OCI-LY1 (cell line): ENCODE data around the gene COX11.

Experiments
- EZH2 ChIP-seq: fragments of 200-600 bp; sonication (generic), shearing (Covaris generic); IDR thresholded peaks from 2 replicates; pipeline ENCODE4 v1.8.0; 2017; ENCODE audit warnings: borderline replicate concordance, mixed run types, mild to moderate bottlenecking, antibody characterized with exemption, low read length, moderate library complexity, mixed read lengths
- TF ChIP-seq, protein P1 (sequence below): fragments of 200-600 bp; sonication (generic), shearing (Covaris generic); IDR thresholded peaks from 2 replicates; pipeline ENCODE4 v1.5.1; 2017; ENCODE audit warnings: mild to moderate bottlenecking, antibody characterized with exemption, low read length, moderate library complexity, mixed read lengths

DNA sequence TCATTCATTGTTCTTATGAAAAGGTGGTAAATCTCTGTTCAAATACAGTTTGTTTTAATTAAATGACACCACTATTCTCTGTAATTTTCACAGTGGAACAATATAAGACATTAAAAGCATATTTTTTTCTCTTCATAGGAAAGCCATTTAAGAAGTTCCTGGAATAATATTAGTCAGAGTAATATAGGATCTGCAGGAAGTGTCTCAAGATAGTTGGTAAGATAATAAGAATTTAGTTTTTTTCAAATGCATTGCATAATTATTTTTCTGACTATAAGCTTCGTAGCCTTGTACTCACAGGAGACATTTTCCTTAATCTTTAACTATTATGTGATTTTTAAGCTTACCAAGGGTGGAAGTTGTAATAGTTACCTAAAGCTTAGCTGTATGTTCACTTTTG lies 17.0 kb upstream of the COX11 start:
- no peak for TF ChIP-seq EZH2
- TF ChIP-seq, protein P1, sequence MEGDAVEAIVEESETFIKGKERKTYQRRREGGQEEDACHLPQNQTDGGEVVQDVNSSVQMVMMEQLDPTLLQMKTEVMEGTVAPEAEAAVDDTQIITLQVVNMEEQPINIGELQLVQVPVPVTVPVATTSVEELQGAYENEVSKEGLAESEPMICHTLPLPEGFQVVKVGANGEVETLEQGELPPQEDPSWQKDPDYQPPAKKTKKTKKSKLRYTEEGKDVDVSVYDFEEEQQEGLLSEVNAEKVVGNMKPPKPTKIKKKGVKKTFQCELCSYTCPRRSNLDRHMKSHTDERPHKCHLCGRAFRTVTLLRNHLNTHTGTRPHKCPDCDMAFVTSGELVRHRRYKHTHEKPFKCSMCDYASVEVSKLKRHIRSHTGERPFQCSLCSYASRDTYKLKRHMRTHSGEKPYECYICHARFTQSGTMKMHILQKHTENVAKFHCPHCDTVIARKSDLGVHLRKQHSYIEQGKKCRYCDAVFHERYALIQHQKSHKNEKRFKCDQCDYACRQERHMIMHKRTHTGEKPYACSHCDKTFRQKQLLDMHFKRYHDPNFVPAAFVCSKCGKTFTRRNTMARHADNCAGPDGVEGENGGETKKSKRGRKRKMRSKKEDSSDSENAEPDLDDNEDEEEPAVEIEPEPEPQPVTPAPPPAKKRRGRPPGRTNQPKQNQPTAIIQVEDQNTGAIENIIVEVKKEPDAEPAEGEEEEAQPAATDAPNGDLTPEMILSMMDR: no peak
